Keratinocyte (primary cell): ENCODE data around the gene PLAC9.

ENCODE experiments used
- EZH2 ChIP-seq: IDR thresholded peaks from one replicate; pipeline ENCODE4 v1.6.1; 2012; ENCODE audit warnings: inconsistent platforms, mild to moderate bottlenecking, low read length, moderate library complexity
- TF ChIP-seq, protein P1 (sequence below), 3 experiments: IDR thresholded peaks in 1 of 3; conservative IDR thresholded peaks in 1 of 3; optimal IDR thresholded peaks in 1 of 3; 2 replicates in 2 of 3; 3 replicates in 1 of 3; pipeline versions ENCODE3 to v1.5.1; 2011; ENCODE audit warnings: low read length in 3 of 3, mild to moderate bottlenecking in 3 of 3, moderate library complexity in 2 of 3, control low read depth in 1 of 3, inconsistent platforms in 1 of 3; ENCODE audit not compliant: insufficient read depth in 2 of 3; ENCODE audit errors: extremely low read depth in 1 of 3

DNA sequence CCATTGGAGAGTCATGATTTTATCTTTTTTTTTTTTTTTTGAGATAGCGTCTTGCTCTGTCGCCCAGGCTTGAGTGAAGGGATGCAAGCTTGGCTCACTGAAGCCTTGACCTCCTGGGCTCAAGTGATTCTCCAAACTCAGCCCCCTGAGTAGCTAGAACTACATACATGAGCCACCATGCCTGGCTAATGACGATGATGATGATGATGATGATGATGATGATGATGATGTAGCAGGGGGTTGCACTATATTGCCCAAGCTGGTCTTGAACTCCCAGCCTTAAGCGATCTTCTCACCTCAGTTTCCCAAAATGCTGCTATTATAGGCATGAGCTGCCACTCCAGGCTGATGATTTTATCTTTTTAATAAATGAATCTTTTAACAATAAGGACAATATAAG lies 13.9 kb upstream of the PLAC9 start:
- TF ChIP-seq, protein P1, sequence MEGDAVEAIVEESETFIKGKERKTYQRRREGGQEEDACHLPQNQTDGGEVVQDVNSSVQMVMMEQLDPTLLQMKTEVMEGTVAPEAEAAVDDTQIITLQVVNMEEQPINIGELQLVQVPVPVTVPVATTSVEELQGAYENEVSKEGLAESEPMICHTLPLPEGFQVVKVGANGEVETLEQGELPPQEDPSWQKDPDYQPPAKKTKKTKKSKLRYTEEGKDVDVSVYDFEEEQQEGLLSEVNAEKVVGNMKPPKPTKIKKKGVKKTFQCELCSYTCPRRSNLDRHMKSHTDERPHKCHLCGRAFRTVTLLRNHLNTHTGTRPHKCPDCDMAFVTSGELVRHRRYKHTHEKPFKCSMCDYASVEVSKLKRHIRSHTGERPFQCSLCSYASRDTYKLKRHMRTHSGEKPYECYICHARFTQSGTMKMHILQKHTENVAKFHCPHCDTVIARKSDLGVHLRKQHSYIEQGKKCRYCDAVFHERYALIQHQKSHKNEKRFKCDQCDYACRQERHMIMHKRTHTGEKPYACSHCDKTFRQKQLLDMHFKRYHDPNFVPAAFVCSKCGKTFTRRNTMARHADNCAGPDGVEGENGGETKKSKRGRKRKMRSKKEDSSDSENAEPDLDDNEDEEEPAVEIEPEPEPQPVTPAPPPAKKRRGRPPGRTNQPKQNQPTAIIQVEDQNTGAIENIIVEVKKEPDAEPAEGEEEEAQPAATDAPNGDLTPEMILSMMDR (optimal IDR thresholded peaks at IDR 0.05 in 1 of 3, IDR thresholded peaks at IDR 0.05 in 1 of 3, conservative IDR thresholded peaks at IDR 0.05 in 1 of 3; ENCODE audit: extremely low read depth in 1 of 3, insufficient read depth in 2 of 3, low read length in 3 of 3) = no peak
- no peak for TF ChIP-seq EZH2
